NT2/D1 (cell line): Measurements from ENCODE around the gene CIB2.

Experiments used
- SUZ12 ChIP-seq: IDR thresholded peaks from 2 replicates; pipeline ENCODE4 v1.6.1; 2011; ENCODE audit not compliant: insufficient read length, insufficient read depth; ENCODE audit errors: extremely low read depth
- YY1 ChIP-seq: IDR thresholded peaks from 2 replicates; pipeline ENCODE4 v1.6.1; 2011; ENCODE audit not compliant: insufficient read length, insufficient read depth
- ZNF274 ChIP-seq: IDR thresholded peaks from 2 replicates; pipeline ENCODE4 v1.6.1; 2011; ENCODE audit warnings: mild to moderate bottlenecking, low read depth, low read length

DNA sequence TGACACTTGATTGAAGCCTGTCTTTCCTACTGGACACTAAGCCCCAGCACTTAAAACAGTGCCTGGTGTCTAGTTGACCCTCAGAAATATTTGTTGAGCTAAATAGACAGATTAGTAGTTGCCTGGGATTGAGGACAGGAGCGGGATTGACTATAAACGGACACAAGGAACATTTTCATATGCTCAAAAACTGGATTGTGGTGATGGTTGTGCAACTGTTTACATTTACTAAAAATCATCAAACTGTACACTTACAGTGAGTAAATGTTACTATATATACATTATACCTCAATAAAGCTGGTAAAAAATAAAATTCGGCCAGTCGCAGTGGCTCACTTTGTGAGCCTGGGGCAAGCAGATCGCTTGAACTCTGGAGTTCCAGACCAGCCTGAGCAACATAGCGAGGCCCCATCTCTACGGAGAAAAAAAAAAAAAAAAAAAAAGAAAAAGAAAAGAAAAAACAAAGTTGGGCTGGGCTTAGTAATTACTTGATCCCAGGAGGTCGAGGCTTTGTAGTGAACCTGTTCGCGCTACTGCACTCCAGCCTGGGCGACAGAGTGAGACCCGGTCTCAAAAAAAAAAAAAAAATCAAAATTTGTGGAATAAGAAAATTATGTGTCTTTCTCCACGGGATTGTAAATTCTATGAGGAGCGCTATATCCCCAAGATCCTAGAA, 17.3 kb upstream of the CIB2 start:
- TF ChIP-seq YY1, result no peak
- TF ChIP-seq ZNF274, result no peak
- no peak for TF ChIP-seq SUZ12
